Activated CD4-positive, alpha-beta T cell treated with anti-CD3 and anti-CD28 coated beads, Interleukin-10, Interleukin-2, amounts not matched to agents 100 ng/mL and 50 ng/mL, durations not matched to agents 16 hours and 8 hours (primary cell): ENCODE measurements around the gene DDAH1.

Experiments used
- DNase-seq: peaks from one replicate; pipeline ENCODE4 v3.0.0-alpha.2; 2020

The DDAH1 gene

DNA sequence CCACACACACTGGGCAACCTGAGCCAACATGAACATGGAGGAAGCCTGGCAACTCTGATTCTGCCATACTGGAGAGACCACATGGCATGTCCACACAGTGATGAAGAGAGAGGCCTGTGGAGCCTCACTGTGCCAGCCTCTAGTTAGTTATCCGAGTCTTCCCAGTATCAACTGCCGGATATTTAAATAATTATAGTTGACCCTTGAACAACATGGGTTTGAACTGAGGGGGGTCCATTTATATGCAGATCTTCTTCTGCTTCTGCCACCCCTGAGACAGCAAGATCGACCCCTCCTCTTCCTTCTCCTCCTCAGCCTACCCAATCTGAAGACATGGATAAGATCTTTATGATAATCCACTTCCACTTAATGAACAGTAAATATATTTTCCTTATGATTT lies 27.8 kb downstream of the DDAH1 start:
- no peak for DNase-seq

DNA sequence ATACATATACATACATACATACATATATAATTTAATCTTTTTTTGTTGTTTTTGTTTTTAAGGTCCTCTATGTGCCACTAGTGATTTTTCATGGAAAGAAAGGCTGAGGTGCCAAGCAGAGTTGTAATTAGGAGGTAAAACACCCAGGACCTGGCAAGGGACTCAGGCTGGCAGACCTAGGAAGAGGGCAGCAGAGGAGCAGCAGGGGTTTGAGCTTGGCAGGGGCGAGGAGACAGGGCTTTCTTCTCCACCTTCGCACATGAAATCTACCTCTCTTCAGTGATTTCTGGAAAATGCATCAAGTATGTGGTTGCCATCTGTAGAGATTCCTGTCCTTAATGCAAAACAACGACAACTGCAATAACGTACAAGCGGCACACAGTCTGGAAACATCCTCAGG lies 31.9 kb downstream of the DDAH1 start:
- no peak for DNase-seq

DNA sequence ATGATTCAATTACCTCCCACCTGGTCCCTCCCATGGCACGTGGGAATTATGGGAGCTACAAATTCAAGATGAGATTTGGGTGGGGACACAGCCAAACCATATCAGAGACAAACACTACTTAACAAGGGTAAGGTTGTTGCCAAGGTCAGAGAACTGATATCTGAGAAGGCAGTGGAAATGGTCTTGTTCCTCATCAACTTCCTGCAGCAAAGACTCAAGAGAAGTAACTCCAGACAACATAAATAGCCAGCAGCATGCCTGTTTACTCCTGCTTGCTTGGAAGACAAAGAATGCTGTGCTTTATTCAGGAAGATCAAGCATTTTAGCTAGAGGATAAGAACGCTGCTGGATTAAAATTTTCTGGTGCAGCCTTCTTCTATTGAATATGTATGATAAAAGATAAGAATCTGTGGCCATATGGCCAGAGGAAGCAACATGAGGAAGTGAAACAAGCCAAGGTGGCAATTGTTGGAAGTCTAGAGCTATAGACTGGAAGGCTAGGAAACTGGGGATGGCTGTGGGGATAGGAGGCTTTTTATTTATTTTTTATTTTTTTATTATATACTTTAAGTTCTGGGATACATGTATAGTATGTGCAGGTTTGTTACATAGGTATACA lies 36.4 kb downstream of the DDAH1 start:
- no peak for DNase-seq

DNA sequence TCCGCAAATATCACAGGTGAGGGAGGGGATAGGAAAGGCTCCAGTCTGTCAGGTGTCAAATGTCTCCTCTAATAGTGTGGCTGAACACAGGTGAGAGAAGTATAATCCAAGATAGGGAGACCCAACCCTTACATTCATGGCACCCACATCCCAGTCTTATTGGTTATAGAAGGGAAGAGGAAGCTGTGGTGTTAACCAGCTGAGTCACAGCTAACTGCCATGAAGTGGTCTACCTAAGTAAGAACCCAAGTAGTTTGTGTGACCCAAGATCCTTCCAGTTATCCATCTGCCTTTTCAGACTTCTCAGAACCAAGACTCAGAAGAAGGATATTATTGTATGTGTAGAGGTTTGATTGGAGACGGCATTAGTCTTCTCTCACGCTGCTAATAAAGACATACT lies 37.1 kb downstream of the DDAH1 start:
- DNase-seq, result no peak

DNA sequence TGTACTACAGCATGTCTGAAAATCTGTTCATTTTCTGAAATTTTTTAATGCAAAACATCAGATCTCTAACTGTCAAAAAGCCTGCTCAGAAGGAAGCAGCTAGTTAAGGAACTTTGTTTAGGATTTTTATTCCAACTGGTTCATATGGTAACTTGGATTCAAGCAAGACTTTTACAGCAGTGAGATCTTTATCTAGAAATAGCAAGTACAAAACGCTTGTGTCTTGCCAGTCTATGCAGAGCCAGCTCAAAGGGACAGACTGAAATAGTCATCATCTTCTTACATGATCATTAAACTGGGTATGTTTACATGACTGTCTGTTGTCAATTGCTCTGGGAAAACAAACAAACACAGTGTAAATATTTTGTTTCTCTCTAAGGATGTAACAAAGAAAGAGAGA lies 37.6 kb downstream of the DDAH1 start:
- no peak for DNase-seq

GRCh38 chr1:85421179-85421578 lies 43.8 kb downstream of the DDAH1 start:
- DNase-seq, result no peak

- DNase-seq, result no peak
Measured at GRCh38 chr1:85420199-85420598, 44.8 kb downstream of the DDAH1 start.

DNA sequence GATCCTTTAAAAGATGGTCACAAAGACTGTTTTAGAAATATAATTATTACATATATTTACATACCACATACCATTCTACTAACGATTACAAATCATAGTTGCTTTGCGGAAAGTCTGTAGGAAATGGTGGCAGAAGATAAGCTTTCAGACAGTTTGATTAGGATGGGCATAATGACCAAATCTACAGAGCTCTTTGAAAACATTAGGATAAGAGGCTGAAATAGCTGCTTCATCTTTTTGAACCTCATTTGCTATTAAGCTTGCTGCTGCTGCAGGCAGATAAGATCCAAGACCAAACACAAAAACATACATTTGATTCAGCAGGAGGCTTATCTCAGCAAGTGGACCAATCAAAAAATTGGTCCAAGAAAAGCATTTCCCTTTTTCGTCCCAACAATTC lies 47.1 kb downstream of the DDAH1 start:
- no peak for DNase-seq

GRCh38 chr1:85417017-85417416 lies 47.9 kb downstream of the DDAH1 start:
- DNase-seq, result no peak

DNA sequence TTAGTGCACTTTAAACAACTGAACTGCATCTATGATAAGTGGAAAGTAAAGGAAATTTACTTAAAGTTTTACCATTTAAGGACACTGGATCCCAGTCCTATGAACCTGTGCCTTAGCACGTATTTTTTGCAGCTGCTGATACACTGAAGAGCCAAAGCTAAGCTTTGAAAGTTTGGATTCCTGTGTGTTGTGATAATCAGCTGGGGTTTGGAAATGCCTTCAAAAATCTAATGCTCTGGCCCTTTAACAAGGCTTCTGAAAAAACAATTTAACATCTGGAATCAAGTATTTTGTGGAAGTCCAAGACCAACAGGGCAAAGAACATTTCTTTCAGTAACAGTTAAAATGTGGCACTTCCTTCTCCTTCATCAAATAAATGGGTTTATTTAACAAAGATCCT lies 51.8 kb downstream of the DDAH1 start:
- no peak for DNase-seq

GRCh38 chr1:85411567-85412305 lies 53.2 kb downstream of the DDAH1 start:
- DNase-seq, result no peak

DNA sequence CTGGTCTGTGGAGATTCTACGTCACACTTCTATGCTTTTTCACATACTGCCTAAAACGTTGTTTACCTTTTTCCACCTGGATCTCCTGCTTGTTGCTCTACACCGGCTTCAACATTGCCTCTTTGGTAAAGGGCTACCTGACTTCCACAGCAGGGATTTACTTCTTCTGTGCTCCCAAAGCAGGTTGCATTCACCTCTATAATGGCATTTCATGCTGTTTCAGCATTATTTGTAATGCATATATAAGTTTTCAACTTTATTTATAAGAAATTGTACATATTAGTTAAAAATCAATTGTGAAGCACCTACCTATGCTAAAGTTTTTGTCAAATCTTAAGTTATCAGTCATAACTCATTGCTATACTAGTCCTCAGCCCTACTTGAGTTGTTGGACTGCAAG lies 55.4 kb downstream of the DDAH1 start:
- no peak for DNase-seq

GRCh38 chr1:85407746-85408377 lies 57.1 kb downstream of the DDAH1 start:
- no peak for DNase-seq

- DNase-seq, result no peak
Measured at GRCh38 chr1:85406887-85407533, 57.9 kb downstream of the DDAH1 start.

- DNase-seq, result no peak
Measured at GRCh38 chr1:85406081-85406480, 58.9 kb downstream of the DDAH1 start.

DNA sequence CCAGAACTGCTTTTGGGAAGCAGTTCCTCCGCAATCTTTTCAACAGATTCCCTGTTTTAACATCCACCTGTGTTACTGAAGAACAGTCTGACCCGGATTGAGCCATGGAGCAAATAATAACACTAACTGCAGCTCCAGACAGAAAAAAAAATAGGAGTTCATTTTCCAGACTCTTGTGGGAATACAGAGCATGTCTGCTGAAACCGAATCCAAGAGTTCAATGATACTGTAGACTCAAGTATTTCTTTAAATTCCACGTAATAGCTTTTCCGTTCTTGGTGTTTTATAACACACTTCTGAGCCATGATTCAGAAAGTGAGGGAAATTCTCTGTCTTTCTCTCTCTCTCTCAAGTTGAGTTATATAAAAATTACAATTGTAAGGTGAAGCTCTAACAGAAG lies 60.6 kb downstream of the DDAH1 start:
- no peak for DNase-seq

DNA sequence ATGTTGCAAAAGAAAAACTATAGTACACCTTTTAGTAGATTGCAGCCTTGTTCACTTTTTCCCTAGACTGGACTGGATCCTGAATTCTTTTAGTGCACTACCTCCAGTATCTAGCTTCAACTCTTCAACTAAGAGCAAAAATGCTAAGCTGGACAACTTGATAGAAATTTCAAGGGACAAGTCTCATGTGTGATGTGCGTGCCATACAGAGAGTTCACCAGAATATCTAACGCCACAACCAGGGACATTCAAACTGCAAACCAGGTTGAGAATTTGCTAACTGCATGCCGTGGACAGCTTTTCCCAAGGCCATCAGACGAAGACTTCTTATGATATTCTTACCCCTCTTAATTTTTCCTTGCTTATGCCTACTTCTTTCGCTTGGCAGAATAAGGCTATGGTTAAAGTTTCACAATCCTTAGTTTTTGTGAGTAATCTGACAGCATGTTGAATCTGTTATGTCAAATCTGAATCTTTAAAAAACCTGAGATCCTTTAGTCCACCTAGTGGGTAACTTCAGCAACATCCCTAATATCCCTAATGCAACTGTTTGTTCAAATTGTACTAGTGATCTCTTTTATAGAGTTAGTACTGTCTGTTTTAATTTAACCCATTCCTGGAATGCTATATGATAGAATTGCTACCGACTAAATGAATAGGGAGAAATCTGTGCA lies 66.4 kb downstream of the DDAH1 start:
- DNase-seq, result no peak

DNA sequence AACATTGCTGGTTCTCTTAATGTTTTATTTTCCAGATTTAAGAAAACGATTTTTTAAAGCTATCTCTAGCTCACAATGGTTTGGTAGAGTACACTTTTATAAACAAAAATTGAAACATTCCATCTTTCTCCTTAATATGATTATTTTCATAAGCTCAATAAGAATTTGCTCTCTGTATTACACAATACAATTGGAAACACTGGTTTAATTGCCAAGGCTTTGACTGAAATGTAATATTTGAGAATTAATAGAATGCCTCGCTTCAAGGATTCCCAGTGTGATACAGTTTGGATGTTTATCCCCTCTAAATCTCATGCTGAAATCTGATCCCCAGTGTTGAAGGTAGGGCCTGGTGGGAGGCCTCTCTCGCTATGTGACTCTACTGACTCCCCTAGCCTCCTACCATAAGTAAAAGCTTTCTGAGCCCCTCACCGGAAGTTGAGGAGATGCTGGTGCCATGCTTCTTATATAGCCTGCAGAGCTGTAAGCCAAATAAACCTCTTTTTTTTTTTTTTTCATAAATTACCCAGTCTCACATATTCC lies 67.4 kb downstream of the DDAH1 start:
- DNase-seq, result no peak

DNA sequence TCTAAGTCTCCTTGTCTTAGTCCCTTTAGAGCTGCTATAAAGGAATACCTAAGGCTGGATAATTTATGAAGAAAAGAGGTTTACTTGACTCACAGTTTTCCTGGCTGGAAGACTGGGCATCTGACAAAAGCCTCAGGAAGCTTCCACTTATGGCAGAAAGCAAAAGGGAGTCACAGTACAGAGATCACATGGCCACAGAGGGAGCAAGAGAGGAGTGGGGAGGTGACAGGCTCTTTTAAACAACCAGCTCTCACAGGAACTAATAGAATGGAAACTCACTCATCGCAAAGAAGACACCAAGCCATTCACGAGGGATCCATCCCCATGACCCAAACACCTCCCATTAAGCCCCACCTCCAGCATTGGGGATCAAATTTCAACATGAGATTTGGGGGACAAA lies 68.8 kb downstream of the DDAH1 start:
- DNase-seq, result no peak

- no peak for DNase-seq
Measured at GRCh38 chr1:85394130-85394529, 70.8 kb downstream of the DDAH1 start.

DNA sequence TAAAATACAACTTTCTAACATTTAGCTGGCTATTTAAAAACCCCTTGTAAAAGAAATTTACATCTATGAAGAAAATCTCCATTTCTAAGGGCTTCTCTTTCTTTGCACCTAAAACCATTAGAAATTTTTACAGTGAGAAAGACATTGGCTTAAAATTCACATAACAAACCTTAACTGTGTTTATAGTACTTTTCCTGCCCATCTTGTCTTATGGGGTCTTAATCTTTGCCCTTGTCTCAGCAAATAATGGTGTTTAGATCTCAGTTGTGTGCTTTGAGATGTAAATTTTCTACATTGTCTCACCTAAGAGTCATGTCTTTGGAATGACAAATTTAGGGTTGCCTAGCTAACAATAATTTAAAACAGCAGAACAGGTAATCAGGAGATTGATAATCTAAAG lies 71.5 kb downstream of the DDAH1 start:
- DNase-seq, result no peak

DNA sequence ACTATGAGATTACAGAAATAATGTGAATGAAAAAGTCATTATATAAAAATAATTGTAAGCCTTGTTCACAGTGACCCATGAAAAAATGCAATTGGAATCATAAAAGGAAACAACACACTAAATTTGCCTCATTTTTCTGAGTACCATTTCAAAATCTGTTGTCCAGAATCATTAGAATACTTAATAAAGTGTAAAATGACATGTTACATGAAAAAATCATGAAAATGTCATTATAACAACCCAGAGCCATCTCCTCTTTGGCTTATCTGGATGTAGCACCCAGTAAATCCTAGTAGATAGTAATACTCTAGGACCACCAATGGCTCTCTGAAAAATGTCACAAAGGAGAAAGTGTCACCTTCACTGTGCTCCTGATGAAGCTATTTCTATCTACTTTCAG lies 76.5 kb downstream of the DDAH1 start:
- DNase-seq, result no peak

- no peak for DNase-seq
Measured at GRCh38 chr1:85387781-85388180, 77.2 kb downstream of the DDAH1 start.
